Measurements from ENCODE around the gene TCF15.

The TCF15 gene

GRCh38 chr20:588476-588875 lies 21.6 kb downstream of the TCF15 start:
- no peak for TF ChIP-seq ZNF70 (CRISPR knock-in tag; IDR thresholded peaks at IDR 0.05)
- ATAC-seq: no peak

GRCh38 chr20:584971-585301 lies 25.2 kb downstream of the TCF15 start:
- no peak for TF ChIP-seq CREB5 (CRISPR knock-in tag; IDR thresholded peaks at IDR 0.05; ENCODE audit: low read depth)
- TF ChIP-seq, protein P1, sequence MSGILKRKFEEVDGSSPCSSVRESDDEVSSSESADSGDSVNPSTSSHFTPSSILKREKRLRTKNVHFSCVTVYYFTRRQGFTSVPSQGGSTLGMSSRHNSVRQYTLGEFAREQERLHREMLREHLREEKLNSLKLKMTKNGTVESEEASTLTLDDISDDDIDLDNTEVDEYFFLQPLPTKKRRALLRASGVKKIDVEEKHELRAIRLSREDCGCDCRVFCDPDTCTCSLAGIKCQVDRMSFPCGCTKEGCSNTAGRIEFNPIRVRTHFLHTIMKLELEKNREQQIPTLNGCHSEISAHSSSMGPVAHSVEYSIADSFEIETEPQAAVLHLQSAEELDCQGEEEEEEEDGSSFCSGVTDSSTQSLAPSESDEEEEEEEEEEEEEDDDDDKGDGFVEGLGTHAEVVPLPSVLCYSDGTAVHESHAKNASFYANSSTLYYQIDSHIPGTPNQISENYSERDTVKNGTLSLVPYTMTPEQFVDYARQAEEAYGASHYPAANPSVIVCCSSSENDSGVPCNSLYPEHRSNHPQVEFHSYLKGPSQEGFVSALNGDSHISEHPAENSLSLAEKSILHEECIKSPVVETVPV (CRISPR knock-in tag; IDR thresholded peaks at IDR 0.05): no peak
- no peak for TF ChIP-seq ZNF8 (CRISPR knock-in tag; IDR thresholded peaks at IDR 0.05)
- TF ChIP-seq ZNF70 (CRISPR knock-in tag; IDR thresholded peaks at IDR 0.05): no peak
- TF ChIP-seq PPARA (CRISPR knock-in tag; IDR thresholded peaks at IDR 0.05; ENCODE audit: borderline replicate concordance): no peak
- no peak for TF ChIP-seq ZFP3 (CRISPR knock-in tag; IDR thresholded peaks at IDR 0.05)
- TF ChIP-seq, protein P2, sequence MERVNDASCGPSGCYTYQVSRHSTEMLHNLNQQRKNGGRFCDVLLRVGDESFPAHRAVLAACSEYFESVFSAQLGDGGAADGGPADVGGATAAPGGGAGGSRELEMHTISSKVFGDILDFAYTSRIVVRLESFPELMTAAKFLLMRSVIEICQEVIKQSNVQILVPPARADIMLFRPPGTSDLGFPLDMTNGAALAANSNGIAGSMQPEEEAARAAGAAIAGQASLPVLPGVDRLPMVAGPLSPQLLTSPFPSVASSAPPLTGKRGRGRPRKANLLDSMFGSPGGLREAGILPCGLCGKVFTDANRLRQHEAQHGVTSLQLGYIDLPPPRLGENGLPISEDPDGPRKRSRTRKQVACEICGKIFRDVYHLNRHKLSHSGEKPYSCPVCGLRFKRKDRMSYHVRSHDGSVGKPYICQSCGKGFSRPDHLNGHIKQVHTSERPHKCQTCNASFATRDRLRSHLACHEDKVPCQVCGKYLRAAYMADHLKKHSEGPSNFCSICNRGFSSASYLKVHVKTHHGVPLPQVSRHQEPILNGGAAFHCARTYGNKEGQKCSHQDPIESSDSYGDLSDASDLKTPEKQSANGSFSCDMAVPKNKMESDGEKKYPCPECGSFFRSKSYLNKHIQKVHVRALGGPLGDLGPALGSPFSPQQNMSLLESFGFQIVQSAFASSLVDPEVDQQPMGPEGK (CRISPR knock-in tag; IDR thresholded peaks at IDR 0.05; ENCODE audit: borderline replicate concordance): no peak
- TF ChIP-seq ESRRG (CRISPR knock-in tag; IDR thresholded peaks at IDR 0.05): no peak
- TF ChIP-seq CSDC2 (CRISPR knock-in tag; IDR thresholded peaks at IDR 0.05): no peak
- TF ChIP-seq TCF4 (CRISPR knock-in tag; IDR thresholded peaks at IDR 0.05; ENCODE audit: borderline replicate concordance): no peak
- TF ChIP-seq ZC3H10 (CRISPR knock-in tag; IDR thresholded peaks at IDR 0.05): no peak
- TF ChIP-seq ARNTL (CRISPR knock-in tag; IDR thresholded peaks at IDR 0.05; ENCODE audit: borderline replicate concordance, low read depth): no peak
- no peak for TF ChIP-seq TSHZ2 (CRISPR knock-in tag; IDR thresholded peaks at IDR 0.05)
- TF ChIP-seq ISL1 (CRISPR knock-in tag; IDR thresholded peaks at IDR 0.05): no peak
- no peak for TF ChIP-seq ZNF565 (CRISPR knock-in tag; conservative IDR thresholded peaks at IDR 0.05; ENCODE audit: low read depth)
- TF ChIP-seq GLIS3 (CRISPR knock-in tag; IDR thresholded peaks at IDR 0.05): no peak
- no peak for TF ChIP-seq SNAI2 (CRISPR knock-in tag; IDR thresholded peaks at IDR 0.05)
- TF ChIP-seq, protein P3, sequence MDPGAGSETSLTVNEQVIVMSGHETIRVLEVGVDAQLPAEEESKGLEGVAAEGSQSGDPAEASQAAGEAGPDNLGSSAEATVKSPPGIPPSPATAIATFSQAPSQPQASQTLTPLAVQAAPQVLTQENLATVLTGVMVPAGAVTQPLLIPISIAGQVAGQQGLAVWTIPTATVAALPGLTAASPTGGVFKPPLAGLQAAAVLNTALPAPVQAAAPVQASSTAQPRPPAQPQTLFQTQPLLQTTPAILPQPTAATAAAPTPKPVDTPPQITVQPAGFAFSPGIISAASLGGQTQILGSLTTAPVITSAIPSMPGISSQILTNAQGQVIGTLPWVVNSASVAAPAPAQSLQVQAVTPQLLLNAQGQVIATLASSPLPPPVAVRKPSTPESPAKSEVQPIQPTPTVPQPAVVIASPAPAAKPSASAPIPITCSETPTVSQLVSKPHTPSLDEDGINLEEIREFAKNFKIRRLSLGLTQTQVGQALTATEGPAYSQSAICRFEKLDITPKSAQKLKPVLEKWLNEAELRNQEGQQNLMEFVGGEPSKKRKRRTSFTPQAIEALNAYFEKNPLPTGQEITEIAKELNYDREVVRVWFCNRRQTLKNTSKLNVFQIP (CRISPR knock-in tag; IDR thresholded peaks at IDR 0.05; ENCODE audit: borderline replicate concordance, low read depth): no peak
- ATAC-seq: no peak

- TF ChIP-seq ZFP30 (CRISPR knock-in tag; IDR thresholded peaks at IDR 0.05) (no peak), SNAI2 (CRISPR knock-in tag; IDR thresholded peaks at IDR 0.05) (no peak), OSR1 (CRISPR knock-in tag; IDR thresholded peaks at IDR 0.05) (no peak)
- TF ChIP-seq, protein P1 (CRISPR knock-in tag; IDR thresholded peaks at IDR 0.05): no peak
- peak; percentile 66 for ATAC-seq
Observed at GRCh38 chr20:584161-584970, 25.7 kb downstream of the TCF15 start.

Measured in SK-N-SH treated with all-trans-retinoic acid at 6 μM for 48 hours (cell line).